HEK293 (cell line): ENCODE results near the gene IRX5.

Experiments
- CTCF ChIA-PET: fragments of 350-600 bp; formaldehyde crosslinking; extraction: SDS; loops from one replicate; lab custom pipeline; 2021; ENCODE audit warnings: antibody characterized with exemption; lab: Yijun Ruan, JAX
- POLR2A ChIA-PET: fragments of 300-600 bp; formaldehyde crosslinking; extraction: SDS; loops from one replicate; lab custom pipeline; 2020; ENCODE audit warnings: antibody characterized with exemption, inconsistent platforms; lab: Yijun Ruan, JAX
- H3K27ac ChIP-seq: fragments of 200-500 bp; sonication (Bioruptor generic); 2 replicates; pipeline ENCODE4 v1.5.1; 2014; ENCODE audit warnings: low read depth, low read length, control low read depth, inconsistent platforms; ENCODE audit errors: extremely low read depth
- H3K36me3 ChIP-seq, 2 experiments: fragments of 200-500 bp in 1 of 2; sonication (Bioruptor generic) in 1 of 2; 1 replicate in 1 of 2; 2 replicates in 1 of 2; pipeline ENCODE4 v1.5.1; 2014 to 2017; ENCODE audit warnings: inconsistent platforms in 2 of 2, low read length in 2 of 2; ENCODE audit not compliant: control insufficient read depth in 2 of 2, insufficient read depth in 1 of 2
- H3K4me1 ChIP-seq: fragments of 200-500 bp; sonication (Bioruptor generic); 2 replicates; pipeline ENCODE4 v1.5.1; 2014; ENCODE audit warnings: mild to moderate bottlenecking, low read length, inconsistent platforms; ENCODE audit not compliant: control insufficient read depth, insufficient read depth
- H3K4me3 ChIP-seq: 2 replicates; pipeline ENCODE4 v1.5.1; 2011; ENCODE audit warnings: low read depth, mild to moderate bottlenecking, control low read depth, low read length, moderate library complexity
- H3K9me3 ChIP-seq: fragments of 200-500 bp; sonication (Bioruptor generic); 2 replicates; pipeline ENCODE4 v1.5.1; 2014; ENCODE audit warnings: low read depth, low read length, inconsistent platforms; ENCODE audit not compliant: control insufficient read depth, insufficient read depth
- IKZF3 ChIP-seq: fragments of 450-650 bp; IDR thresholded peaks from 2 replicates; pipeline ENCODE4 v1.5.0; 2018; ENCODE audit warnings: missing biosample characterization, mild to moderate bottlenecking, missing genetic modification characterization, moderate library complexity
- YY2 ChIP-seq: fragments of 450-650 bp; formaldehyde crosslinking; IDR thresholded peaks from 2 replicates; pipeline ENCODE4 v1.5.1; 2016; ENCODE audit warnings: missing biosample characterization, missing genetic modification characterization
- ZBTB7A ChIP-seq: fragments of 450-650 bp; formaldehyde crosslinking; IDR thresholded peaks from 2 replicates; pipeline ENCODE4 v1.5.1; 2016; ENCODE audit warnings: low read depth, missing biosample characterization, missing genetic modification characterization
- ZFHX2 ChIP-seq: fragments of 450-650 bp; formaldehyde crosslinking; conservative IDR thresholded peaks from 2 replicates; pipeline ENCODE4 v1.5.1; 2016; ENCODE audit warnings: missing biosample characterization, missing genetic modification characterization
- ZNF175 ChIP-seq: fragments of 450-650 bp; formaldehyde crosslinking; IDR thresholded peaks from 2 replicates; pipeline ENCODE4 v1.5.1; 2016; ENCODE audit warnings: missing biosample characterization, missing genetic modification characterization
- ZNF214 ChIP-seq: fragments of 450-650 bp; formaldehyde crosslinking; IDR thresholded peaks from 2 replicates; pipeline ENCODE4 v1.5.1; 2017; ENCODE audit warnings: missing biosample characterization, mild to moderate bottlenecking, missing genetic modification characterization, borderline replicate concordance
- ZNF23 ChIP-seq: fragments of 450-650 bp; formaldehyde crosslinking; IDR thresholded peaks from 2 replicates; pipeline ENCODE4 v1.5.1; 2016; ENCODE audit warnings: missing biosample characterization, missing genetic modification characterization, borderline replicate concordance
- ZNF394 ChIP-seq: fragments of 450-650 bp; formaldehyde crosslinking; IDR thresholded peaks from 2 replicates; pipeline ENCODE4 v1.5.1; 2016; ENCODE audit warnings: missing biosample characterization, missing genetic modification characterization, mild to moderate bottlenecking, moderate library complexity, borderline replicate concordance
- ZNF416 ChIP-seq: fragments of 450-650 bp; formaldehyde crosslinking; IDR thresholded peaks from 2 replicates; pipeline ENCODE4 v1.5.1; 2016; ENCODE audit warnings: missing biosample characterization, missing genetic modification characterization
- ZNF830 ChIP-seq: fragments of 450-650 bp; IDR thresholded peaks from 2 replicates; pipeline ENCODE4 v1.5.0; 2018; ENCODE audit warnings: missing biosample characterization, missing genetic modification characterization, low read depth, mild to moderate bottlenecking, moderate library complexity
- TF ChIP-seq, protein P1 (sequence below): fragments of 450-650 bp; formaldehyde crosslinking; IDR thresholded peaks from 2 replicates; pipeline ENCODE4 v1.5.1; 2016; ENCODE audit warnings: missing biosample characterization, missing genetic modification characterization

Gene IRX5

DNA sequence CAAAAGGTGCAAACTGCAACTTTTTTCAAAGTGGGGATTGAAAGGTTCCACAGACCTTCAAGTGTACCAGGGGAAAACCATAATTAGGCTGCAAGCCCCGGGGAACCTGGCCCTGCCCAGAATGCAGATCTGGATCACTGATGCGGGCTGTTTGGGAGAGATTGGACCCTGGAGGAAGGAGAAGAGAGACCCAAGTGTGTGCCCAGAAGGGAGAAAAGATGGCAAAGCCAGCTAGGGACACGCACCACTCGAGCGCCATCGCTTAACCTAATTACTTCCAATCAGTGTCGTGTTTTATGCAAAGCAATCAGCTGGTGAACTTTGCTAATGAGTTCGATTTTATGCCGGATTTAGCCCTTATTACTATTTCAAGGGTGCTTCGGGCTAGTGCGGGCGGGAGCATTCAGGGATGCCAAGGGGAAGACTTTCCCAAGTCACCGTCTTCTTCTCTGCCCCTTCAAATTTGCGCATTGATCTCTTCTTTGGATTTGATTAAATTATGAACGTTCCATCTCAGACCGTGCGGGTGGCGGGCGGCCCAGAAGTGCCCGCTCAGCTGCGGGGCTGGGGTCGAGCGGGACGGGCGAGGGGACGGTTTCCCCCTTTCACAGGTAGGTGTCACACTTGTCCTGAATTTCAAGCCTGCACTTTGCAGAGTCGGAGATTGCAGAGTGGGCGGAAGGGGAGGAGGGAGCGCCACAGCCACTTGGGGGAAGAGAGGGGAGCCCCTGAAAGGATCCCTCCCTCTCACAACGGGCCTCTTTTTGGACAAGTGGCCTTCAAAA is 4.0 kb downstream of the IRX5 start:
- H3K4me1 ChIP-seq, result no peaks in the 10 kb centered on the region
- no peaks in the 10 kb centered on the region for H3K9me3 ChIP-seq
- no peak for TF ChIP-seq IKZF3 (tag by site-specific recombination)
- TF ChIP-seq, protein P1, sequence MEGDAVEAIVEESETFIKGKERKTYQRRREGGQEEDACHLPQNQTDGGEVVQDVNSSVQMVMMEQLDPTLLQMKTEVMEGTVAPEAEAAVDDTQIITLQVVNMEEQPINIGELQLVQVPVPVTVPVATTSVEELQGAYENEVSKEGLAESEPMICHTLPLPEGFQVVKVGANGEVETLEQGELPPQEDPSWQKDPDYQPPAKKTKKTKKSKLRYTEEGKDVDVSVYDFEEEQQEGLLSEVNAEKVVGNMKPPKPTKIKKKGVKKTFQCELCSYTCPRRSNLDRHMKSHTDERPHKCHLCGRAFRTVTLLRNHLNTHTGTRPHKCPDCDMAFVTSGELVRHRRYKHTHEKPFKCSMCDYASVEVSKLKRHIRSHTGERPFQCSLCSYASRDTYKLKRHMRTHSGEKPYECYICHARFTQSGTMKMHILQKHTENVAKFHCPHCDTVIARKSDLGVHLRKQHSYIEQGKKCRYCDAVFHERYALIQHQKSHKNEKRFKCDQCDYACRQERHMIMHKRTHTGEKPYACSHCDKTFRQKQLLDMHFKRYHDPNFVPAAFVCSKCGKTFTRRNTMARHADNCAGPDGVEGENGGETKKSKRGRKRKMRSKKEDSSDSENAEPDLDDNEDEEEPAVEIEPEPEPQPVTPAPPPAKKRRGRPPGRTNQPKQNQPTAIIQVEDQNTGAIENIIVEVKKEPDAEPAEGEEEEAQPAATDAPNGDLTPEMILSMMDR (tag by site-specific recombination), result 0 out of 2 replicates have a peak, but pooled peaks have one; percentile 17
- TF ChIP-seq, all 188 proteins: peak for 1
- ChIA-PET CTCF (interaction anchor here (1.0 kb wide), 2 partner anchors 23 to 126 kb away, joined by 3 to 4 read pairs; no protein-coding TSS in a partner anchor), POLR2A (interaction anchor here (0.6 kb wide), 1 partner anchor 1055 kb away, joined by 5 read pairs; no protein-coding TSS in a partner anchor)
- Histone ChIP-seq H3K4me3 (no peak overlapping the region), H3K36me3 (peaks cover 0 to 31% of the 10 kb centered on the region in 2 experiments; a peak in 1 of 3 replicates), H3K27ac (no peak overlapping the region)

DNA sequence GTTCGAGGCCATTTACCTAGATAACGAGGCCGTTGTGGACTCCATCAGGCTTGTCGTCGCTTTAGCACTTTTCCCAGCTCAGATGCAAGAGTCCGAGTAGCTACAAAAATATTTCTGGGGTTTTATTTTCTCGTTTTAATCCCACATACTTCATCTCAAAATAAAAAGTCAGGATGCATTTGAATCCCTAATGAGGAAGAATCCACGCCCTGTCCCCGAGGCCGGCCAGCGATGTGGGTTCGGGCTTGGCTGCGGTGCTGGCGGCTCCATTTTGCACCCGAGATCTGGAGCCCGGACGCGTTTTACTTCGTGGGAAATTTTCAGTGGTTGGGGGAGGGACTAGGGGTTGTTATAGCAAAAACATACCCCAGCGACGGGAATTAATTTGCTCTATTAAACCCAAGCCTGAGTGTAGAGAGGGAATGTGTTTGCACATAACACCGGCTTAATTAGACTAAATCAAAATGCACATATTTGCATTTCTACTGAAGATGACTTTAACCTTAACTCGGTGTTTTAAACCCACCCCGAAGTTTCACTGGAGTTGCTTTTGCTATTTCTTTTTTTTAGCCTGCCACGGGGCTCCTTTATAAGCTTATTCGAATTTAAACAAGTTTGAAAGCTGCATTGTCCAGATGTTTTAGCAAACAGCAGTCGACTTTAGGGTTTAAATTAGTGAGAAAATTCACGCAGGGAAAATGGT is 4.8 kb downstream of the IRX5 start:
- peaks cover 0 to 31% of the 10 kb centered on the region in 2 experiments; a peak in 1 of 3 replicates for H3K36me3 ChIP-seq
- H3K27ac ChIP-seq, result no peak overlapping the region
- POLR2A ChIA-PET, result interaction anchor here (0.6 kb wide), 1 partner anchor 1055 kb away, joined by 5 read pairs; no protein-coding TSS in a partner anchor
- no peaks in the 10 kb centered on the region for H3K9me3 ChIP-seq
- TF ChIP-seq ZNF214, result no peak
- TF ChIP-seq ZNF23 (tag by site-specific recombination), result no peak
- no peak for TF ChIP-seq ZNF416
- TF ChIP-seq ZNF830, result no peak
- no peak for TF ChIP-seq ZNF394 (tag by site-specific recombination)
- no peak for TF ChIP-seq YY2 (tag by site-specific recombination)
- TF ChIP-seq ZNF175, result no peak
- TF ChIP-seq, protein P1 (tag by site-specific recombination), result no peak
- H3K4me3 ChIP-seq, result no peak overlapping the region
- CTCF ChIA-PET, result interaction anchor here (1.0 kb wide), 1 partner anchor 22 kb away, joined by 3 read pairs; no protein-coding TSS in a partner anchor
- H3K4me1 ChIP-seq, result no peaks in the 10 kb centered on the region

DNA sequence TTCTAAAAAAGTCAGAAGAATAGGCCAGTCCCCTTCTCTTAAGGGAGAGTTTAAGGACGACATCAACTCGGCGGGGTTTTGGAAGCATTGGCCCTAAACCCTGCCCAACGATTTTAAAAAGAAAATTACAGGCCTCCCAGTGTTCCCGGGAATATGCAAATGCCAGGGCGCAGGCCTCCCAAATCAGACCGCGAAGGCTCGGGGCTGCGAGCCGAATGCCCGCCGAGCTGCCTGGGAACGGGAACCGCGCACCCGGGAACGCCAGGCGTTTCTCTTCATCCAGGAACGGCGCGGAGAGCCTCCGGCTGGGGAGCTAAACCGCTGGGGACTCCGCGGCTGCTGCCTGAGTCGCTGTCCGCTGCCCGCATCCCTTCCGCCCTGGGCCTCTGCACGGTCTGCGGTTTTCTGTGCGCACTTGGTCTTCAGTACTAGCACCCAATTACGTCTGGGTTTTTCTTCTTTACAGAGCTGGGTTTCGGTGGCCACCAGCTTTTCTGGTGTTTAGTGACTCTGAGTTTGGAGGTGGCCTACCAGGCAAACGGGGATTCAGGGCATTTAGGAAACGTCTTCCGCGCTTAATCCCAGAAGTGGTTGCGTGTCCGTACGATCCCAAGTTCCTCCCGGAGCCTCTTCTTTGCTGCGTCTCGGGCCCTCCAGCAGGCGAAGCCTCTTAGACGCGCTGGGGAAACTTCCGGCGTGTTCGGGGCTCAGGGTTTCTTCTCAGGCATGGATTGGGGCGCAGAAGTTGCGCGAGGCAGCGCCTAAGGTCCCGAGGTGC is 5.7 kb downstream of the IRX5 start:
- no peak for TF ChIP-seq ZBTB7A (tag by site-specific recombination)
- no peak for TF ChIP-seq ZFHX2 (tag by site-specific recombination)
- CTCF ChIA-PET, result interaction anchor here (0.6 to 0.8 kb wide), 2 partner anchors 10 to 1072 kb away, joined by 3 read pairs; no protein-coding TSS in a partner anchor
- Histone ChIP-seq H3K9me3 (no peaks in the 10 kb centered on the region), H3K4me3 (no peak overlapping the region), H3K36me3 (peaks cover 0 to 31% of the 10 kb centered on the region in 2 experiments; a peak in 1 of 3 replicates), H3K27ac (no peak overlapping the region), H3K4me1 (no peaks in the 10 kb centered on the region)
- POLR2A ChIA-PET, result no interaction called here
